ENCODE measurements around the gene HSPA1L.

DNA sequence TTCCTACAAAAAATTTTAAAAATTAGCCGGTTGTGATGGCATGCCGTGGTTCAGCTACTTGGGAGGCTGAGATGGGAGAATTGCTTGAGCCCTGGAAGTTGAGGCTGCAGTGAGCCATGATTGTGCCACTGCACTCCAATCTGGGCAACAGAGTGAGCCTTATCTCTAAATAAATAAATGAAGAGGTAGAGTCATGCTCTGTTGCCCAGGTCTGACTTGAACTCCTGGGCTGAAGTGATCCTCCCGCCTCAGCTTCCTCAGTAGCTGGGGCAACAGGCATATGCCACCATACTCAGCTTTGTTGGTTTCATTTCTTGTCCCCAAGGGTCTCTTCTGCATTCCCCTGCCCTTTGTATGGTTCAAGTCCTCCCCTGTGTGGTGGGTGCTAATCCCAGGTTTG lies 29.4 kb upstream of the HSPA1L start:
- TF ChIP-seq, protein P1, sequence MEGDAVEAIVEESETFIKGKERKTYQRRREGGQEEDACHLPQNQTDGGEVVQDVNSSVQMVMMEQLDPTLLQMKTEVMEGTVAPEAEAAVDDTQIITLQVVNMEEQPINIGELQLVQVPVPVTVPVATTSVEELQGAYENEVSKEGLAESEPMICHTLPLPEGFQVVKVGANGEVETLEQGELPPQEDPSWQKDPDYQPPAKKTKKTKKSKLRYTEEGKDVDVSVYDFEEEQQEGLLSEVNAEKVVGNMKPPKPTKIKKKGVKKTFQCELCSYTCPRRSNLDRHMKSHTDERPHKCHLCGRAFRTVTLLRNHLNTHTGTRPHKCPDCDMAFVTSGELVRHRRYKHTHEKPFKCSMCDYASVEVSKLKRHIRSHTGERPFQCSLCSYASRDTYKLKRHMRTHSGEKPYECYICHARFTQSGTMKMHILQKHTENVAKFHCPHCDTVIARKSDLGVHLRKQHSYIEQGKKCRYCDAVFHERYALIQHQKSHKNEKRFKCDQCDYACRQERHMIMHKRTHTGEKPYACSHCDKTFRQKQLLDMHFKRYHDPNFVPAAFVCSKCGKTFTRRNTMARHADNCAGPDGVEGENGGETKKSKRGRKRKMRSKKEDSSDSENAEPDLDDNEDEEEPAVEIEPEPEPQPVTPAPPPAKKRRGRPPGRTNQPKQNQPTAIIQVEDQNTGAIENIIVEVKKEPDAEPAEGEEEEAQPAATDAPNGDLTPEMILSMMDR (conservative IDR thresholded peaks at IDR 0.05; ENCODE audit: low read depth, low read length) = no peak
- no peak for TF ChIP-seq EZH2 (IDR thresholded peaks at IDR 0.05; ENCODE audit: borderline replicate concordance, low read depth, low read length, poor library complexity, severe bottlenecking)
